Hypothalamus (tissue), 51 donors: ENCODE measurements around the gene MEIS2.
A peak's percentile ranks its signal among the peaks of the same experiment; 100 is the strongest.
"Not testable (repeated sequence)": the region's sequence is repeated elsewhere in the genome, so short reads cannot be mapped to it uniquely, and the experiment has no call there.

ENCODE experiments used
- DNase-seq, 51 donors: peaks; one replicate each; lab custom pipeline; 2025; lab: John Stamatoyannopoulos, UW

Gene MEIS2

DNA sequence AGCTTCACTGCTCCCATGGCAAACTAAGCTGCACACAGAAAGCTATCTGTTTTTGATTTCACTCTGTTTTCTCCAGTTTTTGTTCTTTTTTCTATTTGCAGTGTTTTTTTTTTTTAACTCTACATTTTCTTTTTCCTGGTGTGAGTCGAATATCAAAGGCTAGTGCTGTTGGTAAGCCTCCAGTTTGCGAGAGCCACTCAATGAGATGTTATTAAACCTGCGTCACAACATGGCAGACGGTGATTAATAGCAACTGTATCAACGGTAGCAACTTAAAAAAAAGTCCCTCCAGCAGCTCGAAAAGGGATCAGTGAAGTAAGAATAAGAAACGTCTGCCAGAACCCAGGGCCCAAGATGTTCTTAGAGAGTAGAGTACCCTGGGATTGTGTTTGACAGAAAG lies 84.1 kb downstream of the MEIS2 start:
- peak in 1 of 51 donors; percentile 3 for DNase-seq

DNA sequence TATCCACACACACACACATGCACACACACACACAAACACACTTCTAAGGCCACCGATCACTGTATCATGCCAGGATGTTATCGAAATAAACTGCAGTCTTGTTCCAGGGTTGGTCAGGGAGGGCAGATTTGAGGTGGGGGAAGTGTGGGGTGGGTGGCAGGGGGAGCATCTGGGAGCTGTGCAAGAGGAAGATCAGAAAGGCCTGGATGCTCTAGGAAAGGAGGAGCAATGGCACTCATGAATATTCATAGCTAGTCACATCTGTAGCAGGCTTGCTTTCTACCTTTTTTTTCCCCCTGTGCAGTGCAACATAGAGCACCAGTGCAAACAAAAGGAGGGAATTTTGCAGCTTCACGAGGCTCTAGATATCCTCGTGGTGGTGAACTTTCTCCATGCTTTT lies 84.9 kb downstream of the MEIS2 start:
- peak in 1 of 51 donors; percentile 11 for DNase-seq

DNA sequence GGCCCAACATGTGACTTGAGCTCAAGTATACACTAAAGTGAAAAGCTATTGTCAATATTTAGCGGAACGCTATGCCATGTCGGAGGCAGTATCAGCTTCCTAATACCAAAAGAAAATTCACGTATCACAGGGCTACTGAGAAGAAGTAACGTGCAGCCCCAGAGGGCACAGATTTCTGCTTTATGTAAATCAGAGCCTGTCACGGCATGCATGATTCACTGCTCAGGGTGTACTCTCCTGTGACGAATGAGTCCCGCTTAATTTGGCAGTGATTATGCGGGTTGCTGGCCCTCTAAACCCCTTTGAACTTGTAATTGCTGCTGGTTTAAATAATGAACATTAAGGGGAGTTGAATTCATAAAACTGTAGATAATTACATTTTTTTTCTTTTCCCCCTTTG lies 85.3 kb downstream of the MEIS2 start:
- peak in 2 of 51 donors; percentile 6 to 12 for DNase-seq

DNA sequence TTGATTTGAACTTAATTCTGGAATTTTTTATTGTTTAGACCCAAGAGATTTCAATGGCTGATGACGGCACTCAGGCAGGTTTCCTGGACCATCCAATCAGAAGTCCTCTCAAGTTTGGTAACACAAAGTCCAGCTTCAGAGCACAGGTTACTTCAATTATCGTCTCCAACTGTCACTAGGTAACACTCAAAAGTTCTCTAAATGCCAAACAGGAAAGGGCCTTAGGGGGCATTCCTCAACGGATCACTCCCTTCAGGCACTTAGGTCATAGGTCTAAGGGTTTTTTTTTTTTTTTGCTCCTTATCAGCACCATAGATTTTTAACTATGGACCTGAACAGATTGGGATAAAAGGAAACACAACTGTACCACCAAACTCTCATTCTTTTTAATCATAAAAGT lies 85.8 kb downstream of the MEIS2 start:
- DNase-seq, result no peak

DNA sequence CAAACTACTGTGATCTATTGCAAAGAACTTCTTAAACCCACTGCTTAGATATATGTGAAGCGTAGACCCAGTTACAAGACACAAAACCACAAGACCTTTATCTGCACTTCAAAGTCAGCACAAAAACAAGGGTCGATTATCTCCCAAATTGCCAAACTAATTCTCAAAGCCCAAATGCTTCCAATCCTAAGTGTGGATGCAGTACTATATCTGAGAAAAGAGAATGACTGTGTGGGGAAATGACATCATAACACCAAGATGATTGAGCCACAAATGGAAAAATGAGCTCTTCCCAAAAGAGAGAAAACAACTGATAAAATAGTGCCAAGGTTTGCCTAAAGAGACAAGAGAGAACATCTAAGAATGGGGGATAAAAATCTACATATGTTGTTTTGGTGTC lies 86.2 kb downstream of the MEIS2 start:
- DNase-seq, result no peak

DNA sequence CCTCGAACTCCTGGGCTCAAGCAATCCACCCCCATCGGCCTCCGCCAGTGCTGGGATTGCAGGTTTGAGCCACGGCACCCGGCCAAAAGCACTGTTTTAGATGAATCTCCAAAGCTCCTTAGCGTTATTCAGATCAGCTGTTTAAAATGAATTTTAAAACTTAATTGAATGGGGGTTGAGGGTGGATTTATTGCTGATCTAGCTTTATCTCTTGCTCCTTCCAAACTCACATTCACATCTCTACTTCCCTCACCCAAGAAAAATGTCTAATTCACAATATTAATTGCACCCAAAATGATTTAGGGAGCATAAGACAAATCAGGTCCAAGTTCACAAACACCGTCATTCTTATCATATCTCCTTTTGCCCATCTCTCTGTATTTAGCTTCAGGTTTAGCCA lies 89.8 kb downstream of the MEIS2 start:
- DNase-seq, result no peak

DNA sequence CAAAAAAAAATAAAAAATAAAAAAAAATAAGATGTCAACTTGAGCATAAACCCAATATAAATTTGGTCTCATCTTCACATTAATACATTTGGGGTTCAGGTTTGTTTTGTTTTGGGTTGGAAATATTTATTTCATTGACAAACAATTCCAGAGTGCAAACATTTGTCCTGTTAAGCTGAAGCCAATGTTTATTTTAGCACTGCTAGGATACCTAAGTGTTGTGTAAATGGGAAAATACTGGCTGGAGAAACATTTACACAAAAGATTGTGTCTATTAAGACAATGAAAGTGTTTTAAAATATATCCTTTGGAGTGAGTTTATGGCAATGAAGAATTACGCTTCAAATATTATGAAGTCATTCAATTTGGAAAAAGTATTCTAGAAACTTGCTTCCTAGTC lies 91.1 kb downstream of the MEIS2 start:
- no peak for DNase-seq

DNA sequence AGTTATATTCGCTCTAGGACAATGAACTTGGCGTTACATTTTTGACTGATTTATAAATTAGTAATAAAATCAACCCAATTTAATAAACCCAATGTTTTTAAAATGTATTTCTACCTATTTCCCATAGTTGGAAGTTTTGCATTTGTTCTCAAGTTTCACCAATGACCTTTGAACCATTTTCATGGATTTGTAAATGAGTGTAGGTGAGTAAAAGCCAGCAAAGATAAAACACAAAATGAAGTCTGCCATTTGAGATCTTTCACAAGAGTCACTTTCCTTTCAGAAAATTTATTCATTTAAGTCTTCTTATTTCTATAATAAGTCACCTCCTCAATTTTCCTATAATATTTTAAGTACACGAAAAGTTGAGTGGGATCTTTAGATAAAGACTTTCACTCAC lies 92.1 kb downstream of the MEIS2 start:
- DNase-seq, result no peak

DNA sequence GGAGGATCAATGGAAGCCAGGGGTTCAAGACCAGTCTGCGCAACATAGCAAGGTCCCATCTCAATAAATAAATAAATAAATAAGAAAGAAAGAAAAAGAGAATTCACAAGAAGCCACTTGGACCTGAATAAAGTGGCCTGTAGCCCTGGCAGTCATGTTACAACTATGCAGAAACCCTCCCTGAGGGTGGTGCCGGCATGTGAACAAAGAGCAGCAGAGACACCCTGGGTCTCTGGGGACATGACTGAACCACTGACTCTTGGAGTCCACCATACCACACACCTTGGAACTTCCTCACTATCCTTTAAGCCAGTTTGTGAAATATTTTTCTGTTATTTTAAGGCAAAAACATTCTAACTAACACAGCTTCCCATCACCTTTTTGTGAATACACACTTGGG lies 93.0 kb downstream of the MEIS2 start:
- DNase-seq, result no peak

DNA sequence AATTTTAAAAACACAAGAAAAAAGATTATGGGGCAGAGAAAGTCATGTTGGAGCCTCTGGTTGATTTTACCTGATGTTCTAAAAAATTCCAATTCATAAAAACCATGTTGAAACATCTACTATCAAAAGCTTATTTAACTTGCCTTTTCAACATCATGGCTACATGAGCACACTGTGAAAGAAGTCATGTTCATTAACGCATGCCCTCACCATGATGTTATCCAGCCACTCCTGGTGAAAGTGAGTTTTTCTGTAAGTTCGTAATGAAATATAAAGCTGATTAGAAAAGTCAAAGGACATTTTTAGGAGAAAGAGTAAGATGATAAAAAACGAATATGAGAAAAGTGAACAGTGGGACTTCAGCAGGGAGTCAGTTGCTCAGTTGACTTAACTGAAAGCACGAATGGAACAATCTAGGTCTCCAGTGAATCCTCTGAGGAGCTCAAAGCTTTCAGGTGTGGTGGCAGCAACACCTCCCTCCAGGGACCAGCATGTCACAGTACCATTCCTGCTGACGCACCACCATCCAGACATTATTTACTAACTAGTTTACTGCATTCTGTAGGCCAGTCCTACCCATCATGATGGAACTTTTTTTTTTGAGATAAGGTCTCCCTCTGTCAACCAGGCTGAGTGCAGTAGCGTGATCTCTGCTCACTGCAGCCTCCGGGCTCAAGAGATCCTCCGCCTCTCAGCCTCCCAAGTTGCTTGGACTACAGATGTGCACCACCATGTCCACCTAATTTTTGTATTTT lies 95.2 kb downstream of the MEIS2 start:
- no peak for DNase-seq

DNA sequence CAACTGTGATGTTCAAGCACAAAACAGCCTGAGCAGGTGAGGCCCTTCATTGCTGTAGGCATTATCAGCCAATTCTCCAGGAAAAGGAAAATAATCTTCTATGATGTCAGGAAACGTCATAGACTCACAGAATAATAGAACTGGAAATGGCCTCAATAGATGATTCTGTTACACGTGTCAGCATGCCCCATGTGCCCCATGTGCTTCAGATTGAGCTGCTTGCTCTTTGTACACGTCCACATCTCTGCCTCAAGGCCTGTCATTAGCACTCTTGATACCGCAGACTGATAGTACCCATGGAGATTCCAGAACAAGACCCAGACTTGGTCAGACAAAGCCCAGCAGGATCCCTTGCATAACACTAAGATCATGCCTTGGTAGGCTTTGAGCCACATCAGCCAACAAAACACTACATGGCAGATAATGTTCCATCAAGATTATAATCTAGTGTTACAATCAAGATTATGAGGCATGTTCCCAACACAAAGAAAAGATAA lies 95.9 kb downstream of the MEIS2 start:
- DNase-seq, result no peak

DNA sequence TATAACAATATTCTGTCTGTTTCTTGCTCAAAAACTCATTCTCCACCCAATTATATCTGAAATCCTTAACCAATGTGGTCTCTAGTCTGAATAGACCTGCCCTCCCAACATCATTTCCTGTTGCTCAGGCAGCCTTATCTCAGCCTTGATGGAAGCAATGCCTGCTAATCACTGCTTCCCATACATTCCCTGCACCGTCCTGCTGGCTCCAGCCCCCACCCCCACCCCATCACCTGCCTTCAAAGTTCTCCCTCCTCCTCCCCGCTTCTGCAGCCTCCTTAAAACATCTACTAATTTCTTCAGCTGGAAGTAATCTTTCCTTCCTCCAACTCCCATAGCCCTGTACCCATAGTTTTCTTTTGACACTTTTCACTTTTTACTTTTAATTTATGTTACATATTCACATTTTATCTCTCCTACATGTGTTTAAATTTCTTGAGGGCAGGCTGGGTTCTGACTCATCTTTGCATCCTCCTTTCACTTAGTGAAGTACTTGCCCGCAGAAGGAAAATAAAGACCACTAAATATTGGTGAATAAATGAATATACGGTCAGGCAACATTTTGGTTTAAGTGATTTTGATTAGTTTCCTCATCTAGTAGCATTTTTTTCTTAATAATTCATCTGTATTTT lies 98.2 kb downstream of the MEIS2 start:
- no peak for DNase-seq

DNA sequence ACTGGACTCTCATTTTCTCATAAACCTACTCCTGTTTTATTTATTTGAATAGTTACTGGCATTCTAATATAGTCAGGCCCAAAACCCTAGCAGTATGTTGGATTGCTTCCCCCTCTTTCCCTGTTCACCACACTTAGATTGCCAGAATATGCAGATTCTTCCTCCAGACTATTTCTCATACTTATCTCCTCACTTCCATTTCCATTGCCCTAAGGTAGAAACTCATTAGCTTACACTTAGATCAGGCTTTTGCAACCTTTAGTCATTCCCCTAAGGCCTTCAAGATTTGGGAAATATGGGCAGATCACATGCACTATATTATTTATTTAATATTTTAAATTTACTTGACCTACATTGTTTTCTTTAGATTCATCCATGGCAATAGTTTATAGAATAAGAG lies 98.9 kb downstream of the MEIS2 start:
- DNase-seq, result no peak

DNA sequence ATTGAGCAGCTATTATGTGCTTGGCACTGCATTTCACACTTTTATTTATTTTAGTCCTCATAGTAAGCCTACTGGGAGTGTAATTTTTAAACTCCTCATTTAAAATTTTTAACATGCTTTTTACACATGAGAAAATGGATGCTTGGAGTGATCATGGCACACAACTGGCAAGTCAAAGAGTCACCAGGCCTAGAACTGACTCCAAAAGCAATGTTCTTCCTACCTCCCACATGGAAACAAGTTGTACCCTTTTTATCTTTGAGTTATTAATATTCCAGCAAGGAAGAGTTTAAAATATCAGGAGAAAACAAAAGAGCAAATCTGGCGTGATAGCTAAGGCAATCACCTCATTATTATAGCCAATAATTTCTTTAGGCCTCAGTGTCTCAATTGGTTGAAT lies 100.6 kb downstream of the MEIS2 start:
- no peak for DNase-seq

DNA sequence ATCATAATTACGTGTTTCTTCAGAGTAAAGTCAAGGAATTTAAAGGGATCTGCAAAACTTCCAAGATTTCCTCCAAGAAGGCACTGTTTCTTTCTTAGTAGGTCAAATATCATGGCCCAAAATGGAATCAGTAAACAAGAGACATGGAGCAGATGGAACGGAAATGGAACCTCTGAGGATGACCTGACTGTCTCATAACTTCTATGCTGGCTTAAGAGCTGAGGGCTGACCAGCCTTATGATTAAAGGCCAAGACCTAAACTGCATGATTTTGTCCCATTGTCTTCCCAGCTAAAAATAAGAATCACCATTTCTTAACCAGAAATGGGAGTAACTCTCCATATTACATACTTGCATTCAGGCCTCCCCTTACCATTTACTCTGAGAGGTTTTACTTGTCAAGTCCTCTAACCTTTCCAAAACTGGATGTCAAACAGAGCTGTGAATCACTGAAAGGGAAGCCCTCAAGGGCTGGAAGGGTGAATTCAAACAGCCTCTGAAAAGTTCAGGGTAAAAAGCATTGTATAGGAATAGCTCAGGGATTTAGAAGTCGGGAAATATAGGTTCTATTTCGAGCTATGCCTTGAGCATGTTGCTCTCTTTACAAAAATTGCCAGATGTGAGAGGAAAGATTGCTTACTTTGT lies 103.7 kb downstream of the MEIS2 start:
- no peak for DNase-seq

DNA sequence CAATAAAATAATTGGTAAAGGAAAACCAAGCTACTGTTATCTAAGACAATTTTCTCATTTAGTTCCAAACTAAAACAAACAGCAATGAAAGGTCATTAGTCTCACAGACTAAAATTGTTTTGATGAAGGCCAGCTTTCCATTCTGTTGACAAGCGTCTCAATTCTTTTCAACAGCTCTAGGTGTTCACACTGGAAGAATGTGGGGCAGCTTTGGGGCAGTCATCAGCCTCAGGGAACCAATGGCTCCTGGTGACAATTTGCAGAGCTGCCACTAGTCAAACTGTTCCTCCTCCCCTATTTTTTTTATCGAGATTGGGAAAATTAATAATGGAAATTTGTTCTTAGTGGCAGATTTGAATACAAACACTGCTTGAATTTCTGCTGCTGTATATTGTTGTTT lies 104.2 kb downstream of the MEIS2 start:
- DNase-seq, result no peak

DNA sequence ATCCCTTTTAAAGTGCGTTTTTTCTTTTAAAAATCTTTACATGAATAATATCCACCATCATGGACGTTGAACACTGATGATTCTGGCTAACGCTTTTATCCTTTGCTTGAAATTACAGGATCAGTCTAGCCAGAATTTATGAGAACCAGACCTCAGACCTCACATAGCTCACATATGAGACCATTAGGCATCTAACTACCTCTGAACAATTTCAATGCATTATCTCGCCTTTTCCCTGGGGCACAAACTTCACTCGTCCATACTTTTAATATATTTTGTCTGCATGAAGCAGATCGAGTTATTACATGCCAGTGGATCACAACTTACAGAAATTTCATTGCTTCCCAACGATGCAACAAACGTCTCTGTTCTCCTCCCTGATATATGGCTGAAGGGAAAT lies 105.6 kb downstream of the MEIS2 start:
- DNase-seq, result no peak

DNA sequence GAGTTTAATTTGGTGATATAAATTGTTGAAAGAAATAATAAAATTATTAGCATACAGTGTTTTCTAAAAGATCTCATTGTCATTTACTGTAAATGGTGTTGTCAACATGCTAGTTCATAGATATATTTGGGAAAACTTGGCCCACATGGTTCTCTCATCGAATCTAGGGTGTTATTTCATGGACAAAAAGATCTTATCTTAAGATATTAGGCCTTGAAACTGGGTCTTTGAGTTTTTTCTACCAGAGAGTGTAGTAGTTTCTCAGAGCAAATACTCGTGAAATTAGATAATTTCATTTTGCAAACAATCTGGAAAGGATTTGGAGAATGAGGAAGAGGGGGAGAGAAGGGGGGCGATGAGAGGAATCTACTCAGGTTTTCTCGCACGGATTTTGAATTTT lies 107.9 kb downstream of the MEIS2 start:
- no peak for DNase-seq

DNA sequence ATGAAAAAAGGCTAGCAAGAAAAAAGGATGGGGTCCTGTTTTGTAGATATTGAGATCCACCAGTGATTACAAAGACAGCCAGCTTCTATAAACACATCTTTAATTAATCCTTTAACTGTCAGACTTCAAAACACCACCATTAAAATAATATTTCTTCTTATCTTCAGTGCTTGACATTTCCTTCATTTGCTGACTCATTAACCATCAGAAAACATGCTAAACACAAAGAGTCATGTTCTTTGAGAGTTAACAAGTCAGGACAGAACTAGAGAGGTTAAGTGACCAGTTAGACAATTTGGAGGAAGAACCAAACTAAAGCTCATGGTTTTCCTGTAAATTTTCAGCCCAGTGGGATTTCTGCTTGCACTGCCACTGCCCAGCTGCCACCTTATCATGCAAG lies 111.4 kb downstream of the MEIS2 start:
- DNase-seq, result no peak

DNA sequence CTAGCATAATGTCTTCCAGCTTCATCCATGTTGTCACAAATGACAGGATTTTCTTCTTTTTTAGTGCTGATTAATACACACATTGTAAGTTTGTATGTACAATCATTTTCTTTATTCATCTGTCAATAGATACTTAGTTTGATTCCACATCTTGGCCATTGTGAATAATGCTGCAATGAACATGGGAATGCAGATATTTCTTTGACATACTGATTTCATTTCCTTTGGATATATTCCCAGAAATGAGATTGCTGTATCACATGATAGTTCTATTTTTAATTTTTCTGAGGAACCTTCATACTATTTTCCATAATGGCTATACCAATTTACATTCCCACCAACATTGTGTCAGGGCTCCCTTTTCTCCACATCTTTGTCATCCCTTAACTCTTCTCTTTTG lies 117.9 kb downstream of the MEIS2 start:
- DNase-seq, result no peak

DNA sequence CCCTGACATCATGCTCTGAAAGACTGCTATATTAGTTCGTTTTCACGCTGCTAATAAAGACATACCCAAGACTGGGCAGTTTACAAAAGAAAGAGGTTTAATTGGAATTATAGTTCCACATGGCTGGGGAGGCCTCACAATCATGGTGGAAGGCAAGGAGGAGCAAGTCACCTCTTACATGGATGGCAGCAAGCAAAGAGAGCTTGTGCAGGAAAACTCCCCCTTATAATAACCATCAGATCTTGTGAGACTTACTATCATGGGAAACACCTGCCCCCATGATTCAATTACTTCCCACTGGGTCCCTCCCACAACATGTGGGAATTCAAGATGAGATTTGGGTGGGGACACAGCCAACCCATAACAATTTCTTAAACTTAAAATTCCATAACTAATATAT lies 120.1 kb downstream of the MEIS2 start:
- not testable (repeated sequence) for DNase-seq

DNA sequence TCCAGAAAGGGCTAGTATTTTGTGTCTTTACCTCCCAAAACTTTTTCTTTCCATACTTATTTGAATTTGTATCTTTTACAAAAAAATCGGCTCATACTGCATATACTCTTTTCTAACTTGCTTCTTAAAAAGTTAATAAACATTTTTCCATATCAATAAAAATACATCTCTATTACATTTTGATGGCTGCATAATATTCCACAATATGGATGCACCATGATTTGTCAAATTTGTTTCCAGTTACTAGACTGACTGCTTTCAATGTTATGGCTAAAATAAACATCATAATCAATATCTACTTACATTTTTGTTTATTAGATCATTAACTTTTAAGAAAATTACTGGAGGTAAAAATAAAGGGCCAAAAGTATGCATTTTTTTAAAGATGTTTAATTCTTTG lies 121.7 kb downstream of the MEIS2 start:
- DNase-seq, result no peak
